Measurements from ENCODE around the gene ANKRD52. TPM values are rescaled to one million over a fixed set of nuclear protein-coding genes. Genes with fewer than 3 reads are reported as not detected.

Gene ANKRD52
- polyA plus RNA-seq, 2 of the 4 experiments (the other 2 are of a cell fraction): 26.1 to 48.7 TPM

- TF ChIP-seq SREBF2 (IDR thresholded peaks at IDR 0.05) (no peak), REST (IDR thresholded peaks at IDR 0.05) (peak; percentile 71)
- Histone ChIP-seq H3K27ac (peak overlapping the region; percentile 80 to 91), H3K4me2 (peak overlapping the region; percentile 87), H3K4me1 (peaks cover 27% of the 10 kb centered on the region), H3K4me3 (peak overlapping the region; percentile 66), H3K9me3 (no peaks in the 10 kb centered on the region)
- FAIRE-seq (no peak), DNase-seq (ENCODE audit: low read depth in 1 of 2, low spot score in 1 of 2) (no peak), ATAC-seq (no peak)
- ChIA-PET POLR2A (no interaction called here), CTCF (interaction anchor here (0.5 to 2.6 kb wide), 5 partner anchors 11 to 827 kb away, joined by 3 to 9 read pairs (median 3); no protein-coding TSS in a partner anchor)
- WGBS (ENCODE audit: missing lambda C conversion rate): 64% methylated on average over 11 of the region's 11 CpGs
These were observed 33.2 kb downstream of the ANKRD52 start for GRCh38 chr12:56224954-56225353.

GRCh38 chr12:56224102-56224701, 34.0 kb downstream of the ANKRD52 start, which contains the start of gene NABP2:
Gene NABP2 (plus strand): TSS chr12:56224342. CDS start chr12:56224857, 515 bp downstream.
- H3K4me1 ChIP-seq: peaks cover 26% of the 10 kb centered on the region
- ChIA-PET CTCF (interaction anchor here (1.0 to 4.2 kb wide), 6 partner anchors 18 to 105 kb away, joined by 3 to 56 read pairs (median 18); partner anchors contain the start of genes SMARCC2 and ZC3H10), POLR2A (no interaction called here)
- H3K27ac ChIP-seq: peak within 1 kb of the TSS; percentile 80 to 94
- no peak for FAIRE-seq
- DNase-seq (ENCODE audit: low read depth in 1 of 2, low spot score in 1 of 2): peak; percentile 99
- no peaks in the 10 kb centered on the region for H3K9me3 ChIP-seq
- H3K4me3 ChIP-seq: peak within 1 kb of the TSS; percentile 66
- 3% methylated on average over 24 of the region's 41 CpGs for WGBS (ENCODE audit: missing lambda C conversion rate)
- peak; percentile 84 to 89 for ATAC-seq
- peak within 1 kb of the TSS; percentile 87 for H3K4me2 ChIP-seq
- TF ChIP-seq, protein P1, sequence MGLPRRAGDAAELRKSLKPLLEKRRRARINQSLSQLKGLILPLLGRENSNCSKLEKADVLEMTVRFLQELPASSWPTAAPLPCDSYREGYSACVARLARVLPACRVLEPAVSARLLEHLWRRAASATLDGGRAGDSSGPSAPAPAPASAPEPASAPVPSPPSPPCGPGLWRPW (IDR thresholded peaks at IDR 0.05): no peak
- TF ChIP-seq E2F6 (IDR thresholded peaks at IDR 0.05; ENCODE audit: borderline replicate concordance, low read depth): peak; percentile 93
- TF ChIP-seq FOXS1 (CRISPR knock-in tag; IDR thresholded peaks at IDR 0.05): no peak
- TF ChIP-seq RAD21 (conservative IDR thresholded peaks at IDR 0.05 in 1 of 2, IDR thresholded peaks at IDR 0.05 in 1 of 2): peak; percentile 57 to 73
- TF ChIP-seq HDAC2 (IDR thresholded peaks at IDR 0.05): no peak
- TF ChIP-seq REST (IDR thresholded peaks at IDR 0.05): no peak
- TF ChIP-seq, protein P2, sequence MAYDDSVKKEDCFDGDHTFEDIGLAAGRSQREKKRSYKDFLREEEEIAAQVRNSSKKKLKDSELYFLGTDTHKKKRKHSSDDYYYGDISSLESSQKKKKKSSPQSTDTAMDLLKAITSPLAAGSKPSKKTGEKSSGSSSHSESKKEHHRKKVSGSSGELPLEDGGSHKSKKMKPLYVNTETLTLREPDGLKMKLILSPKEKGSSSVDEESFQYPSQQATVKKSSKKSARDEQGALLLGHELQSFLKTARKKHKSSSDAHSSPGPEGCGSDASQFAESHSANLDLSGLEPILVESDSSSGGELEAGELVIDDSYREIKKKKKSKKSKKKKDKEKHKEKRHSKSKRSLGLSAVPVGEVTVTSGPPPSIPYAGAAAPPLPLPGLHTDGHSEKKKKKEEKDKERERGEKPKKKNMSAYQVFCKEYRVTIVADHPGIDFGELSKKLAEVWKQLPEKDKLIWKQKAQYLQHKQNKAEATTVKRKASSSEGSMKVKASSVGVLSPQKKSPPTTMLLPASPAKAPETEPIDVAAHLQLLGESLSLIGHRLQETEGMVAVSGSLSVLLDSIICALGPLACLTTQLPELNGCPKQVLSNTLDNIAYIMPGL (CRISPR knock-in tag; IDR thresholded peaks at IDR 0.05; ENCODE audit: borderline replicate concordance): peak; percentile 77; the same call in 1 of the 2 replicates
- no peak for TF ChIP-seq ELK1 (IDR thresholded peaks at IDR 0.05; ENCODE audit: low read depth, low read length)
- TF ChIP-seq SMC3 (IDR thresholded peaks at IDR 0.05): peak; percentile 79
- no peak for TF ChIP-seq TFCP2L1 (CRISPR knock-in tag; IDR thresholded peaks at IDR 0.05)
- TF ChIP-seq POLR2A (IDR thresholded peaks at IDR 0.05; ENCODE audit: low read length): peak; percentile 61
- TF ChIP-seq TP53 (CRISPR knock-in tag; IDR thresholded peaks at IDR 0.05): no peak
- TF ChIP-seq JUNB (IDR thresholded peaks at IDR 0.05): no peak
- peak in 1 of 2 experiments; percentile 64; a peak in 2 of 5 replicates for TF ChIP-seq JUN (IDR thresholded peaks at IDR 0.05)
- TF ChIP-seq MAX (IDR thresholded peaks at IDR 0.05): peak; percentile 93
- TF ChIP-seq, protein P3, sequence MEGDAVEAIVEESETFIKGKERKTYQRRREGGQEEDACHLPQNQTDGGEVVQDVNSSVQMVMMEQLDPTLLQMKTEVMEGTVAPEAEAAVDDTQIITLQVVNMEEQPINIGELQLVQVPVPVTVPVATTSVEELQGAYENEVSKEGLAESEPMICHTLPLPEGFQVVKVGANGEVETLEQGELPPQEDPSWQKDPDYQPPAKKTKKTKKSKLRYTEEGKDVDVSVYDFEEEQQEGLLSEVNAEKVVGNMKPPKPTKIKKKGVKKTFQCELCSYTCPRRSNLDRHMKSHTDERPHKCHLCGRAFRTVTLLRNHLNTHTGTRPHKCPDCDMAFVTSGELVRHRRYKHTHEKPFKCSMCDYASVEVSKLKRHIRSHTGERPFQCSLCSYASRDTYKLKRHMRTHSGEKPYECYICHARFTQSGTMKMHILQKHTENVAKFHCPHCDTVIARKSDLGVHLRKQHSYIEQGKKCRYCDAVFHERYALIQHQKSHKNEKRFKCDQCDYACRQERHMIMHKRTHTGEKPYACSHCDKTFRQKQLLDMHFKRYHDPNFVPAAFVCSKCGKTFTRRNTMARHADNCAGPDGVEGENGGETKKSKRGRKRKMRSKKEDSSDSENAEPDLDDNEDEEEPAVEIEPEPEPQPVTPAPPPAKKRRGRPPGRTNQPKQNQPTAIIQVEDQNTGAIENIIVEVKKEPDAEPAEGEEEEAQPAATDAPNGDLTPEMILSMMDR (IDR thresholded peaks at IDR 0.05): peak; percentile 95
- TF ChIP-seq KDM5A (IDR thresholded peaks at IDR 0.05): peak; percentile 59; the same call in 1 of the 2 replicates
- no peak for TF ChIP-seq SREBF2 (IDR thresholded peaks at IDR 0.05)
- peak; percentile 89 for TF ChIP-seq RFX5 (IDR thresholded peaks at IDR 0.05)
- TF ChIP-seq PHF8 (IDR thresholded peaks at IDR 0.05; ENCODE audit: borderline replicate concordance, low read depth): 0 out of 2 replicates have a peak, but pooled peaks have one; percentile 25

All from A549 (cell line).